IPS-18a (cell line): ENCODE results near the gene KIF4A.

Experiments used
- H3K27ac ChIP-seq: one replicate; pipeline ENCODE4 v1.5.1; 2013; ENCODE audit warnings: low read length
- H3K27me3 ChIP-seq: one replicate; pipeline ENCODE4 v1.6.1; 2013; ENCODE audit warnings: mild to moderate bottlenecking, low read length; ENCODE audit not compliant: control insufficient read depth, insufficient read depth
- H3K36me3 ChIP-seq: one replicate; pipeline ENCODE4 v1.6.1; 2013; ENCODE audit warnings: low read depth, low read length; ENCODE audit not compliant: control insufficient read depth
- H3K4me1 ChIP-seq: one replicate; pipeline ENCODE4 v1.6.1; 2013; ENCODE audit warnings: low read depth, low read length; ENCODE audit not compliant: control insufficient read depth
- H3K4me3 ChIP-seq: one replicate; pipeline ENCODE4 v1.5.1; 2013; ENCODE audit warnings: low read length
- H3K9ac ChIP-seq: one replicate; pipeline ENCODE4 v1.6.1; 2013; ENCODE audit warnings: mild to moderate bottlenecking, low read length, moderate library complexity
- H3K9me3 ChIP-seq: one replicate; pipeline ENCODE4 v1.6.1; 2013; ENCODE audit warnings: low read depth, low read length; ENCODE audit not compliant: control insufficient read depth

Gene KIF4A

GRCh38 chrX:70432936-70433847 is 143.3 kb downstream of the KIF4A start:
- Histone ChIP-seq H3K36me3 (peaks cover 14% of the 10 kb centered on the region), H3K9me3 (peaks cover 2% of the 10 kb centered on the region), H3K27me3 (no peaks in the 10 kb centered on the region), H3K9ac (no peak overlapping the region), H3K27ac (no peak overlapping the region), H3K4me3 (peak overlapping the region; percentile 59), H3K4me1 (no peaks in the 10 kb centered on the region)

DNA sequence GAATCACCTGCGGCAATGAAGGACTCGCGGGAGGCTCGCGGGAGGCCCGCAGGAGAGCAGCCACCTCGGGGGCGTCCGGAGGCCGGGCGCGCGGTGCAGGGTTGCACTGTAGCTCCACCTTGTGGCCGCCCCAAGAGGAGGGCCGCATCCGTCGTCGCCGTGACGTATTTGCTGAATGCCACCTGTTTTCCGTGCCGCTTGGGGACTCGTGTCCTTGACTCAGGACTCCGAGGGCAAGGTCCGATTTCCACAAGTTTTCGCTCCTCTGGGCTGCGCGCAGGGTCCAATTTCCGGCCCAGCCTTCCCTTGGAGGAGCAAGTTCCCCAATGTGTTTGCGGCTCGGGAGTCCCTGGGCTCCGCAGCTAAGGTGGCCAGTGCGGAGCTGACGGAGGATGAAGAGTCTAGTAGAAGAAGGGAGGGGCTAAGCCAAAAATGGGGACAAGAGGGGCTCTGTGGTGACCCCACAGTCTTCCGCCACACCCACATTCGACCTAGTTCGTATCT is 144.0 kb downstream of the KIF4A start:
- Histone ChIP-seq H3K9ac (peak overlapping the region; percentile 54), H3K4me1 (no peaks in the 10 kb centered on the region), H3K9me3 (peaks cover 2% of the 10 kb centered on the region), H3K36me3 (peaks cover 6% of the 10 kb centered on the region), H3K27ac (no peak overlapping the region), H3K4me3 (peak overlapping the region; percentile 59), H3K27me3 (no peaks in the 10 kb centered on the region)

DNA sequence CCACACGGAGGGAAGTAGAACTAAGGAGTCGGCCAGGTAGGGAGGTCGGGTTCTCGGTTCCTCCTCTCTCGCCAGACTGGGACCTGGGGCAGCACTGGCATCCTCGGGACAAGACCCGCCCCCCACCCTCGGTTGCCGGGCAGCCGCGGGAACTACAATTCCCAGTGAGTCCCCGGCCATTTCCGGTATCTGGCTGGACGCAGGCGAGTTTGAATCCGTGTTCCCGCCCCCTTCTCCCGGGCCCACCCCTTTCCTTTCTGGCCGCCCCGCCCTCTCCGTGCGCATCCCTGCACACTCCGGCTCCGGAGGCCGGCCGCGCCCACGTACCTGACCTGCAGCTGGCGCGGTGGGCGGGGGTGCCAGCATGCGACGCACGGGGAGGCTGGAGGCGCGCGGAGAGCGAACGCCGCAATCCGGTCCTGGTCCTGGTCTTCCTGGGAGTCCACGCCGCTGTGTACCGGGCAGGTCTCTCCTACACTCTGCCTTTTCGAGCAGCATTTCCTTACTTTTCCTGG is 144.5 kb downstream of the KIF4A start:
- Histone ChIP-seq H3K4me3 (peak overlapping the region; percentile 59), H3K36me3 (peaks cover 6% of the 10 kb centered on the region), H3K9ac (peak overlapping the region; percentile 54), H3K9me3 (peaks cover 2% of the 10 kb centered on the region), H3K27ac (no peak overlapping the region), H3K27me3 (no peaks in the 10 kb centered on the region), H3K4me1 (no peaks in the 10 kb centered on the region)

DNA sequence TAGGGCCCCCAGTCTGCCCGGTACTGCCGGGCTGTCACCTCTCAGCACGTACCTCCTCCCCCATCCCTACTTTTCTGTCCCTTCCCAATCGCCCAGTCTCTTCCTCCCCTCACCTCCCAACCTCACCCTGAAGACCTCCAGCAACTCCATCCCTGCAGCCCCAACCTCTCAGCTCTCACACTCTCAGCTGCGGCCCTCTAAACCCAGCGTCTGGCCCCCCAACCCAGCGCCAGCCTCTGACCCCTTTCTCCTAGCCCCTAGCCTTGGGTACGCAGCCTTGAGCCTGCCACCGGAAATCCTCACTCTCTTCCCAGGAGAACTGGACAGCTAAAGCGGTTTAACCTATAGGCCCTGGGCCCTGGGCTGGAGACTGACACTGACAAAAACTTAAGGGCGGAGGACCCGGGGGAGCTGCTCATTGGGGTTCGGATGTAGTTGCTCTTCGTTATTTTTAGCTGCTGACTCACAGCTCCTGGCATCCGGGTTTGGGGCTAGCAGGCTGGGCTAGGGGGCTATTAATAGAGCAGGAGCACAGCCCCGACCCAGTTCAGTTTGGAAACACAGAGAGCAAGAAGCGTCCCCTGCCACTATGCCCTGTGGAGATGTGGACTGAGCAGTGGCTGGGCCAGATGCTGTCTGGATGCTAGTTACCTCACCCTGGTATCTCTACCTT is 145.1 kb downstream of the KIF4A start:
- Histone ChIP-seq H3K4me3 (peak overlapping the region; percentile 59), H3K36me3 (peaks cover 4% of the 10 kb centered on the region), H3K27ac (no peak overlapping the region), H3K4me1 (no peaks in the 10 kb centered on the region), H3K27me3 (no peaks in the 10 kb centered on the region), H3K9ac (peak overlapping the region; percentile 14), H3K9me3 (peaks cover 2% of the 10 kb centered on the region)

DNA sequence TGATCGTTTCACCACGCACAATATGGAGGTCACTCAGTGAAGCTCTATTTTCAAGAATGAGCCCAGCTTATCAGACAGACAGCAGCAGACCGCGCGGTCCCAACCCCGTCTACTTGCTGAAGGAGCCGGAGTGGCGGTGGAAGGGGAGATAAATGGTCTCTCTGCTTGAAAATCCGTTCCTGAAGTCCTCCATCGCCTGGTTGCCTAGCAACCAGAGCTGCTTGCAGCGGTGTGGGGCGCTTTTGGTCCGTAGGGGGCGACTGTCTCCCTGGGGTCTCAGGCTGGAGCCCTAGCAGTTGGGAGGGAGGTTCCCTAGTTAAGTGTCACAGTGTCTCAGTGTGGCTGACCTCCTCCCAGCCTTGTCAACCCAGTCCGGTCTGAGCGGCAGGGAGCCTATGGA is 146.4 kb downstream of the KIF4A start:
- Histone ChIP-seq H3K27me3 (no peaks in the 10 kb centered on the region), H3K4me1 (no peaks in the 10 kb centered on the region), H3K9ac (no peak overlapping the region), H3K36me3 (no peaks in the 10 kb centered on the region), H3K27ac (no peak overlapping the region), H3K4me3 (no peak overlapping the region), H3K9me3 (no peaks in the 10 kb centered on the region)

DNA sequence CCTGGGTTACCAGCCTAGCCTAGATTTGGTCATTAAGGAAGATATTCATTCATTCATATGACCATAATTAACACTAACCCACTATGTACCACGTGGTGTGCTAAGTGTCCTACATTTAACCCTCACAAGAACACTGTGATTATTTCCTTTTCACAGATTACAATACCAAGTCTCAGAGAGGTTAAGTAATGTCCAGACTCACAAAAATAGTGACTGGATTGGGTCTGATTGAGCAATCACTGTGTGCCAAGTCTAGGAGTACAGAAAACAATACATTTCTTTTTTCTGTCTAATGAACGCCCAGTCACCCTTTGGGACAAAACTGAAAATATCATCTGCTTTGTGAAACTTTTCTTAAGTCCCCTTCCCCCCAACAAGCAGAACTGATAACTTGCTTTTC is 147.1 kb downstream of the KIF4A start:
- Histone ChIP-seq H3K27me3 (no peaks in the 10 kb centered on the region), H3K9ac (no peak overlapping the region), H3K4me1 (no peaks in the 10 kb centered on the region), H3K4me3 (no peak overlapping the region), H3K36me3 (no peaks in the 10 kb centered on the region), H3K9me3 (no peaks in the 10 kb centered on the region), H3K27ac (no peak overlapping the region)

DNA sequence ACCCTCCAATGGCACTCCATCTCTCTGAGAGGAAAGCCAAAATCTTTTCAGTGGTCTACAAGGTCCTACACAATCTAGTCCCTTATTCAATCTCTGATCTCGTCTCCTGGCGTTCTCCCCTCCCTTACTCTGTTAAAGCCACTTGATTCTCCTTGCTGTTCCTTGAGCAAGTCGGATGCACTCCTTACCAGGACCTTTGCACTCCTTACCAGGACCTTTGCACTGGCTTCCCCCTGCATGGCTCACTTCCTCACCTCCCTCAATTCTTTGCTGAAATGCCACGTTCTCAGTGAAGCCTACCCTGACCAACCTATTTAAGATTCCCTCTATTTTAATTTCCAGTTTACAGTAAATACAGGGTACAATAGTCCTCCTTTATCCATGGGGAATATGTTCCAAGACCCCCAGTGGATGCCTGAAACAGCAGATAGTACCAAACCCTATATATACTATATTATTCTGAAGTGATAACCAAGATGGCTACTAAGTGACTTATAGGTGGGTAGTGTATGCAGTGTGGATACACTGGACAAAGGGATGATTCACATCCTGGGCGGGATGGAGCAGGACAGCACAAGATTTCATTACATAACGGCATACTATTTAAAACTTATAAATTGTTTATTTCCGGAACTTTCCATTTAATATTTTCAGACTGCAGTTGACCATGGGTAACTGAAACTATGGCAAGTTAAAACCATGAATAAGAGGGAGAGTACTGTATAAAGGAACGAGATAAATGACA is 148.2 kb downstream of the KIF4A start:
- Histone ChIP-seq H3K4me1 (no peaks in the 10 kb centered on the region), H3K27me3 (no peaks in the 10 kb centered on the region), H3K9me3 (no peaks in the 10 kb centered on the region), H3K36me3 (no peaks in the 10 kb centered on the region), H3K4me3 (no peak overlapping the region), H3K27ac (no peak overlapping the region), H3K9ac (no peak overlapping the region)

GRCh38 chrX:70439016-70439415 is 149.1 kb downstream of the KIF4A start:
- H3K4me3 ChIP-seq, result no peak overlapping the region
- H3K27ac ChIP-seq, result no peak overlapping the region

GRCh38 chrX:70442224-70442623 is 152.3 kb downstream of the KIF4A start:
- H3K9ac ChIP-seq, result no peak overlapping the region
- no peak overlapping the region for H3K27ac ChIP-seq
- no peaks in the 10 kb centered on the region for H3K4me1 ChIP-seq
- no peaks in the 10 kb centered on the region for H3K9me3 ChIP-seq
- H3K36me3 ChIP-seq, result no peaks in the 10 kb centered on the region
- H3K27me3 ChIP-seq, result peaks cover 11% of the 10 kb centered on the region
- H3K4me3 ChIP-seq, result no peak overlapping the region

More at GRCh38 chrX:70439016-70439415, 149.1 kb downstream of the KIF4A start:
- no peaks in the 10 kb centered on the region for H3K9me3 ChIP-seq
- H3K27me3 ChIP-seq, result no peaks in the 10 kb centered on the region
- H3K9ac ChIP-seq, result no peak overlapping the region
- no peaks in the 10 kb centered on the region for H3K36me3 ChIP-seq
- no peaks in the 10 kb centered on the region for H3K4me1 ChIP-seq

DNA sequence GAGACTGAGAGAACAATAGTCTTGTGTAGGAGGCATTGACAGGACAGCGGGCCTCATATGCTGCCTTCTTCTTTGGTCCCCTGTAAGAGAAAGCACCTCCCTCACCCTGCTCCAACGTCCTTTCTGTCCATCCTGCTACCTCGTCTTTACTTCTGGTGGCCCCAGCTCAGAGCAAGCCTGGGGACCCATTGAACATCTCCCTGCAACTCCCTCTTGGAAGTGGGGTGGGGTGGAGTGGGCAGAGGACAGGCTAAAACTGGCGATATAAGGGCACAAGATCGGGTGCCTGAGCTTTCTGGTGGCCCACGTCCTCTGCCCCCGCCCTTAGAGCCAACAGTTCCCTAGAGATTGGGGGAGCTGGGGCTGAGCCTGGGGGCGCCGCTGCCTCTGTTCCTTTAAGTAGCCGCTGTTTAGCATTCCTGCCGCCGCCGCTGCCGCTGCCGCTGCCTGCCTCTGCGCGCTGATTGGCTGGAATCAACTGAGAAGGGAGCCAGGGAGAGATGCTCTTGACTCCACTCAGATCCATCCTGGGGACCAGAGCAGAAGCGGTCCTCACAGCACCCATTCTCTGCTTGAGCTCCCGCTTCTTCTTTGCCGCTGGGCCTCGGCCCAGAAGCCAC is 154.5 kb downstream of the KIF4A start, which contains the start of gene DLG3:
DLG3 (plus strand) TSS at position 510 of the 620 bp plus-strand sequence. CDS start 367 bp downstream, outside the sequence.
- Histone ChIP-seq H3K4me1 (no peaks in the 10 kb centered on the region), H3K9ac (no peak within 1 kb of the TSS), H3K27ac (no peak within 1 kb of the TSS), H3K9me3 (peaks cover 5% of the 10 kb centered on the region), H3K36me3 (no peaks in the 10 kb centered on the region), H3K27me3 (peaks cover 11% of the 10 kb centered on the region), H3K4me3 (peak within 1 kb of the TSS; percentile 30)
